HG02885 (cell line): ENCODE results near the gene FAM9C.

Experiments used
- ATAC-seq: cut with Tn5 transposase; IDR thresholded peaks from one replicate; pipeline ENCODE4 v1.9.1; 2021; ENCODE audit warnings: mild to moderate bottlenecking; ENCODE audit not compliant: unreplicated experiment, poor library complexity

The FAM9C gene

GRCh38 chrX:12987340-12987739 lies 57.1 kb downstream of the FAM9C start:
- no peak for ATAC-seq

- no peak for ATAC-seq
Measured at GRCh38 chrX:12986886-12987285, 57.5 kb downstream of the FAM9C start.

- ATAC-seq: peak; percentile 41
Measured at GRCh38 chrX:12986164-12986779, 58.1 kb downstream of the FAM9C start.
